Transverse colon (tissue), 4 donors: Measurements from ENCODE around the gene FILIP1L. TPM values are rescaled to one million over a fixed set of nuclear protein-coding genes. Genes with fewer than 3 reads are reported as not detected.

Source experiments
- DNase-seq: peaks from one replicate; pipeline ENCODE4 v3.0.0-alpha.2; 2019
- H3K27ac ChIP-seq, 4 donors: fragments of 200-600 bp; sonication (generic); 2 replicates each; pipeline ENCODE4 v1.5.1; 2016 to 2018; ENCODE audit warnings: inconsistent platforms in 4 of 4
- H3K27me3 ChIP-seq: fragments of 200-600 bp; sonication (generic); 2 replicates; pipeline ENCODE4 v1.5.1; 2017; ENCODE audit warnings: inconsistent platforms
- H3K36me3 ChIP-seq, 4 donors: fragments of 200-600 bp; sonication (generic); 2 replicates each; pipeline ENCODE4 v1.5.1; 2017 to 2019; ENCODE audit warnings: inconsistent platforms in 4 of 4
- H3K4me1 ChIP-seq, 4 donors: fragments of 200-600 bp; sonication (generic); 2 replicates each; pipeline ENCODE4 v1.5.1; 2017 to 2020; ENCODE audit warnings: inconsistent platforms in 4 of 4
- H3K4me3 ChIP-seq, 4 donors: fragments of 200-600 bp; sonication (generic); 1 replicate in 1 of 4; 2 replicates in 3 of 4; pipeline versions ENCODE4 v1.5.1 to v1.6.1; 2017 to 2019; ENCODE audit warnings: inconsistent platforms in 4 of 4
- H3K9me3 ChIP-seq, 2 donors: fragments of 200-600 bp; sonication (generic); 2 replicates each; pipeline ENCODE4 v1.5.1; 2017 to 2019; ENCODE audit warnings: inconsistent platforms in 2 of 2
- EP300 ChIP-seq: sonication (generic); formaldehyde crosslinking; IDR thresholded peaks from one replicate; pipeline ENCODE4 v1.6.1; 2017; ENCODE audit warnings: antibody characterized with exemption, low read depth
- POLR2A ChIP-seq: fragments of 450-650 bp; IDR thresholded peaks from one replicate; pipeline ENCODE4 v1.6.1; 2016; ENCODE audit warnings: antibody characterized with exemption, mild to moderate bottlenecking, moderate library complexity
- POLR2AphosphoS5 ChIP-seq, 3 donors: sonication (generic); formaldehyde crosslinking; IDR thresholded peaks; one replicate each; pipeline ENCODE4 v1.6.1; 2016; ENCODE audit warnings: antibody characterized with exemption in 3 of 3
- WGBS, 2 donors: methylation state at CpG; one replicate each; pipeline ENCODE4 v1.1.5; 2018; ENCODE audit warnings: low coverage in 1 of 2; 5-methylcytosine and 5-hydroxymethylcytosine counted together
- in situ Hi-C, 4 donors: fragments of 200-750 bp; cut with MboI; loops; one replicate each; pipeline versions ENCODE4 v1.15.0 to v1.15.1; 2017; ENCODE audit warnings: low sequenced_read_pairs in 3 of 4, low pct_ligation_motif_present in 1 of 4, low pct_unique_long_range_greater_than_20kb in 1 of 4
- intact Hi-C: fragments of 100-400 bp; cut with DNase I; formaldehyde crosslinking; loops from one replicate; pipeline ENCODE4 v1.15.1; 2023; ENCODE audit warnings: low total_unique reads
- total RNA-seq, 4 donors: library from RNA; depleted of rRNA; stranded (reverse); fragments of >200 nt; gene quantifications; one replicate each; pipeline ENCODE4 v1.1.0, GENCODE V29; 2016
- TF ChIP-seq, protein P1 (sequence below), 5 experiments: fragments of 200-600 bp in 3 of 5; fragments of 450-650 bp in 2 of 5; sonication (generic) in 3 of 5; IDR thresholded peaks; 1 replicate in 2 of 5; 2 replicates in 3 of 5; pipeline ENCODE4 v1.5.1; 2016 to 2017; ENCODE audit warnings: antibody characterized with exemption in 5 of 5, inconsistent platforms in 3 of 5, mild to moderate bottlenecking in 2 of 5, moderate library complexity in 1 of 5

Gene FILIP1L
- total RNA-seq, 4 donors from 2014 or later, result 12.3 to 38.2 (median 26.9) TPM

- WGBS, 2 donors, result 33 to 57% methylated on average over 2 of the region's 2 CpGs
- Histone ChIP-seq H3K4me3 (no peak overlapping the region), H3K36me3 (no peaks in the 10 kb centered on the region), H3K9me3 (no peaks in the 10 kb centered on the region), H3K27ac (no peak overlapping the region), H3K27me3 (no peaks in the 10 kb centered on the region), H3K4me1 (peaks cover 4 to 14% (median 7%) of the 10 kb centered on the region in 4 donors)
- no peak for TF ChIP-seq POLR2AphosphoS5 (IDR thresholded peaks at IDR 0.05)
- no peak for TF ChIP-seq EP300
- TF ChIP-seq, protein P1, sequence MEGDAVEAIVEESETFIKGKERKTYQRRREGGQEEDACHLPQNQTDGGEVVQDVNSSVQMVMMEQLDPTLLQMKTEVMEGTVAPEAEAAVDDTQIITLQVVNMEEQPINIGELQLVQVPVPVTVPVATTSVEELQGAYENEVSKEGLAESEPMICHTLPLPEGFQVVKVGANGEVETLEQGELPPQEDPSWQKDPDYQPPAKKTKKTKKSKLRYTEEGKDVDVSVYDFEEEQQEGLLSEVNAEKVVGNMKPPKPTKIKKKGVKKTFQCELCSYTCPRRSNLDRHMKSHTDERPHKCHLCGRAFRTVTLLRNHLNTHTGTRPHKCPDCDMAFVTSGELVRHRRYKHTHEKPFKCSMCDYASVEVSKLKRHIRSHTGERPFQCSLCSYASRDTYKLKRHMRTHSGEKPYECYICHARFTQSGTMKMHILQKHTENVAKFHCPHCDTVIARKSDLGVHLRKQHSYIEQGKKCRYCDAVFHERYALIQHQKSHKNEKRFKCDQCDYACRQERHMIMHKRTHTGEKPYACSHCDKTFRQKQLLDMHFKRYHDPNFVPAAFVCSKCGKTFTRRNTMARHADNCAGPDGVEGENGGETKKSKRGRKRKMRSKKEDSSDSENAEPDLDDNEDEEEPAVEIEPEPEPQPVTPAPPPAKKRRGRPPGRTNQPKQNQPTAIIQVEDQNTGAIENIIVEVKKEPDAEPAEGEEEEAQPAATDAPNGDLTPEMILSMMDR (IDR thresholded peaks at IDR 0.05), result no peak
- TF ChIP-seq POLR2A, result no peak
- intact Hi-C loops (no loop called here), in situ Hi-C loops (no loop called here)
- no peak for DNase-seq
Measured at GRCh38 chr3:100081986-100082692, 32.2 kb downstream of the FILIP1L start.

DNA sequence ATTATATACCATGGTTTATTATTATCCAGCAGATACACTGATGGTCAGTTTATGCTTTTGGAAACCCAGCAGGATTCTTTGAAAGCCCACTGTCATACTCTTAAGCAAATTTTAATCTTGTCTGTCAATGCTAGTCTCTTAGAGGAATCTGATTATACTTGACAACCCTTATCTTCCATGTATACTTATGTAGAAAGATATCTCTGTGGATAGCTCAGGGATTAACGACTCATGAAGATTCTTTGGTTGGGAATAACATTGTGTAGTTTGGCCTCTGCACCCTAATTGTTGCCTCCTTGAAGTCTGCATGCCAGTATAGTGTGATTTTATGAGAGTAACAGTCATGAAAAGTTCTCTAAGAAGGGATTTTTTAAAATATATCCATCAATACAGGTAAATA, 33.0 kb downstream of the FILIP1L start:
- TF ChIP-seq, protein P1 (IDR thresholded peaks at IDR 0.05), result no peak
- TF ChIP-seq POLR2A, result no peak
- TF ChIP-seq EP300, result no peak
- no peak for TF ChIP-seq POLR2AphosphoS5 (IDR thresholded peaks at IDR 0.05)

GRCh38 chr3:100080573-100080972, 33.7 kb downstream of the FILIP1L start:
- 60 to 84% methylated on average over 1 to 2 of the region's 2 CpGs for WGBS, 2 donors
- Histone ChIP-seq H3K27ac (peak overlapping the region in 1 of 4 donors; percentile 10), H3K36me3 (no peaks in the 10 kb centered on the region), H3K4me3 (no peak overlapping the region), H3K9me3 (no peaks in the 10 kb centered on the region), H3K27me3 (no peaks in the 10 kb centered on the region), H3K4me1 (peaks cover 17 to 23% (median 18%) of the 10 kb centered on the region in 4 donors)
- no peak for TF ChIP-seq POLR2AphosphoS5 (IDR thresholded peaks at IDR 0.05)
- no peak for TF ChIP-seq POLR2A
- no peak for TF ChIP-seq EP300
- TF ChIP-seq, protein P1 (IDR thresholded peaks at IDR 0.05), result no peak
- intact Hi-C loops, result no loop called here
- in situ Hi-C loops, result no loop called here
- no peak for DNase-seq

More for the DNA sequence above, 33.0 kb downstream of the FILIP1L start:
- Histone ChIP-seq H3K9me3 (no peaks in the 10 kb centered on the region), H3K4me1 (peaks cover 11 to 17% (median 13%) of the 10 kb centered on the region in 4 donors), H3K4me3 (no peak overlapping the region), H3K27me3 (no peaks in the 10 kb centered on the region), H3K36me3 (no peaks in the 10 kb centered on the region), H3K27ac (no peak overlapping the region)
- in situ Hi-C loops (no loop called here), intact Hi-C loops (no loop called here)
- 64 to 73% methylated on average over 1 of the region's 1 CpG for WGBS, 2 donors
- DNase-seq, result no peak

- TF ChIP-seq POLR2AphosphoS5 (IDR thresholded peaks at IDR 0.05), result no peak
- TF ChIP-seq EP300, result no peak
- no peak for TF ChIP-seq POLR2A
- TF ChIP-seq, protein P1 (IDR thresholded peaks at IDR 0.05), result no peak
- in situ Hi-C loops, result no loop called here
- peaks cover 17 to 31% (median 19%) of the 10 kb centered on the region in 4 donors for H3K4me1 ChIP-seq
- intact Hi-C loops, result no loop called here
- H3K9me3 ChIP-seq, result no peaks in the 10 kb centered on the region
- WGBS, 2 donors, result 80 to 100% methylated on average over 1 of the region's 1 CpG
- H3K27me3 ChIP-seq, result no peaks in the 10 kb centered on the region
- no peak overlapping the region for H3K27ac ChIP-seq
- H3K36me3 ChIP-seq, result no peaks in the 10 kb centered on the region
- no peak overlapping the region for H3K4me3 ChIP-seq
- no peak for DNase-seq
Measured at GRCh38 chr3:100079328-100079727, 35.0 kb downstream of the FILIP1L start.
